ENCODE results near the gene CES3. TPM values are rescaled to one million over a fixed set of nuclear protein-coding genes. Genes with fewer than 3 reads are reported as not detected.
A peak's percentile ranks its signal among the peaks of the same experiment; 100 is the strongest.
"Not testable (repeated sequence)": the region's sequence is repeated elsewhere in the genome, so short reads cannot be mapped to it uniquely, and the experiment has no call there.

The CES3 gene
- total RNA-seq, 6 experiments from 2014 or later: 19.1 to 82.4 (median 35.9) TPM

- Histone ChIP-seq H3K4me1 (peaks cover 0 to 26% (median 10%) of the 10 kb centered on the region in 4 donors), H3K36me3 (peaks cover 9 to 58% (median 38%) of the 10 kb centered on the region in 4 donors), H3K27ac (no peak overlapping the region), H3K27me3 (no peaks in the 10 kb centered on the region), H3K4me3 (no peak overlapping the region), H3K9me3 (no peaks in the 10 kb centered on the region)
- DNase-seq (no peak), ATAC-seq (no peak)
- no peak for TF ChIP-seq CTCF (IDR thresholded peaks at IDR 0.05)
- no peak for TF ChIP-seq POLR2A (IDR thresholded peaks at IDR 0.05)
- intact Hi-C loops (cut with DNase I): loop anchor here in 1 of 2 donors (5.0 kb wide), 1 partner anchor 46 kb away; no protein-coding TSS in a partner anchor
- 100% methylated on average over 1 of the region's 5 CpGs for WGBS (ENCODE audit: insufficient coverage, low coverage, low lambda C conversion rate, missing lambda C conversion rate)
These were observed 18.1 kb upstream of the CES3 start for GRCh38 chr16:66942981-66943380.

GRCh38 chr16:66943426-66944053 is 17.5 kb upstream of the CES3 start:
- DNase-seq (no peak), ATAC-seq (no peak)
- Histone ChIP-seq H3K4me1 (peaks cover 0 to 23% (median 9%) of the 10 kb centered on the region in 4 donors), H3K36me3 (peaks cover 9 to 53% (median 33%) of the 10 kb centered on the region in 4 donors), H3K4me3 (no peak overlapping the region), H3K9me3 (no peaks in the 10 kb centered on the region), H3K27ac (no peak overlapping the region), H3K27me3 (no peaks in the 10 kb centered on the region)
- TF ChIP-seq POLR2A (IDR thresholded peaks at IDR 0.05): no peak
- intact Hi-C loops (cut with DNase I): loop anchor here in 1 of 2 donors (5.0 kb wide), 1 partner anchor 46 kb away; no protein-coding TSS in a partner anchor
- whole genome bisulfite sequencing (ENCODE audit: insufficient coverage, low coverage, low lambda C conversion rate, missing lambda C conversion rate): 80% methylated on average over 1 of the region's 15 CpGs

GRCh38 chr16:66944054-66944441 is 17.0 kb upstream of the CES3 start:
- Histone ChIP-seq H3K4me3 (no peak overlapping the region), H3K9me3 (no peaks in the 10 kb centered on the region), H3K27me3 (no peaks in the 10 kb centered on the region), H3K4me1 (peaks cover 0 to 23% (median 9%) of the 10 kb centered on the region in 4 donors), H3K27ac (no peak overlapping the region), H3K36me3 (peaks cover 9 to 49% (median 30%) of the 10 kb centered on the region in 4 donors)
- WGBS (ENCODE audit: insufficient coverage, low coverage, low lambda C conversion rate, missing lambda C conversion rate): 81% methylated on average over 5 of the region's 5 CpGs
- TF ChIP-seq POLR2A (IDR thresholded peaks at IDR 0.05) (no peak), CTCF (IDR thresholded peaks at IDR 0.05) (no peak)
- DNase-seq (no peak), ATAC-seq (no peak)
- intact Hi-C loops (cut with DNase I): loop anchor here in 1 of 2 donors (5.0 kb wide), 1 partner anchor 47 kb away; no protein-coding TSS in a partner anchor

- intact Hi-C loops (cut with DNase I): loop anchor here in 1 of 2 donors (5.0 kb wide), 1 partner anchor 48 kb away; no protein-coding TSS in a partner anchor
- WGBS (ENCODE audit: insufficient coverage, low coverage, low lambda C conversion rate, missing lambda C conversion rate): 65% methylated on average over 9 of the region's 9 CpGs
- H3K27me3 ChIP-seq, H3K9me3 ChIP-seq, H3K4me3 ChIP-seq, DNase-seq, ATAC-seq: not testable (repeated sequence)
- H3K4me1 ChIP-seq: peaks cover 0 to 21% (median 9%) of the 10 kb centered on the region in 4 donors
- H3K36me3 ChIP-seq: peaks cover 8 to 40% (median 26%) of the 10 kb centered on the region in 4 donors
- peak overlapping the region in 1 of 3 donors; percentile 4 for H3K27ac ChIP-seq
These were observed 16.1 kb upstream of the CES3 start for GRCh38 chr16:66944971-66945370.

- WGBS (ENCODE audit: insufficient coverage, low coverage, low lambda C conversion rate, missing lambda C conversion rate): 56% methylated on average over 4 of the region's 4 CpGs
These were observed 15.1 kb upstream of the CES3 start for GRCh38 chr16:66945939-66946338.

More at GRCh38 chr16:66945939-66946338, 15.1 kb upstream of the CES3 start:
- H3K4me3 ChIP-seq: no peak overlapping the region
- no peaks in the 10 kb centered on the region for H3K27me3 ChIP-seq
- peaks cover 0 to 23% (median 11%) of the 10 kb centered on the region in 4 donors for H3K4me1 ChIP-seq
- TF ChIP-seq POLR2A (IDR thresholded peaks at IDR 0.05): no peak
- no peak for TF ChIP-seq CTCF (IDR thresholded peaks at IDR 0.05)
- intact Hi-C loops (cut with DNase I): no loop called here
- H3K9me3 ChIP-seq: no peaks in the 10 kb centered on the region
- ATAC-seq (no peak), DNase-seq (no peak)
- H3K27ac ChIP-seq: peak overlapping the region in 1 of 3 donors; percentile 4
- peaks cover 5 to 31% (median 19%) of the 10 kb centered on the region in 4 donors for H3K36me3 ChIP-seq
